Measurements from ENCODE around the gene SLF1. TPM values are rescaled to one million over a fixed set of nuclear protein-coding genes. Genes with fewer than 3 reads are reported as not detected.

Gene SLF1
- total and polyA plus RNA-seq, 9 of the 15 experiments (the other 6 are each of a cell fraction or from before 2014, with no cell fraction given) = 9.8 to 31.1 (median 16.3) TPM

GRCh38 chr5:94705427-94705826 is 87.0 kb downstream of the SLF1 start:
- FAIRE-seq (no peak), ATAC-seq (no peak), DNase-seq (ENCODE audit: extremely low read depth in 1 of 4, low spot score in 3 of 4) (no peak)
- POLR2A ChIA-PET = interaction anchor here (0.7 kb wide), 1 partner anchor 9 kb away, joined by 3 read pairs; no protein-coding TSS in a partner anchor
- intact Hi-C loops (cut with micrococcal nuclease) (no loop called here), in situ Hi-C loops (cut with MboI) (no loop called here)
- no peaks in the 10 kb centered on the region for H3K4me1 ChIP-seq (replicated peaks in 1 of 2; ENCODE audit: control insufficient read depth in 2 of 2, insufficient read depth in 2 of 2, low read length in 2 of 2)
- H3K4me3 ChIP-seq = no peak overlapping the region
- H3K9me3 ChIP-seq (replicated peaks; ENCODE audit: control insufficient read depth, insufficient read depth, low read depth, low read length) = no peaks in the 10 kb centered on the region
- no peaks in the 10 kb centered on the region for H3K79me2 ChIP-seq (ENCODE audit: control insufficient read depth, insufficient read depth, low read length)
- 50% methylated on average over 1 of the region's 1 CpG for WGBS (ENCODE audit: insufficient coverage, low coverage, missing lambda C conversion rate)
- no peak overlapping the region for H2AFZ ChIP-seq (ENCODE audit: low read depth, low read length)
- no peak overlapping the region for H3K4me2 ChIP-seq (ENCODE audit: insufficient read depth, low read length)
- no peaks in the 10 kb centered on the region for H3K9me1 ChIP-seq (ENCODE audit: control insufficient read depth, insufficient read depth, low read length)
- no peaks in the 10 kb centered on the region for H4K20me1 ChIP-seq (replicated peaks; ENCODE audit: control insufficient read depth, insufficient read depth, low read length)
- H3K27ac ChIP-seq (ENCODE audit: extremely low read depth, low read depth, low read length) = no peak overlapping the region
- CTCF ChIA-PET (ENCODE audit: low intra/inter-chr PET ratio) = no interaction called here
- no peaks in the 10 kb centered on the region for H3K27me3 ChIP-seq (ENCODE audit: control insufficient read depth in 2 of 2, insufficient read depth in 2 of 2, low read length in 2 of 2)
- no peak overlapping the region for H3K9ac ChIP-seq (ENCODE audit: insufficient read depth in 1 of 2, low read depth in 2 of 2, low read length in 2 of 2)
- no TSS peak for BruUV-seq (replicated peaks)
- peaks cover 16% of the 10 kb centered on the region; the same call in 1 of the 3 replicates for H3K36me3 ChIP-seq (ENCODE audit: control insufficient read depth, insufficient read depth, low read length)
- TF ChIP-seq PYGO2 (tag; IDR thresholded peaks at IDR 0.05) (no peak), CBX5 (IDR thresholded peaks at IDR 0.05; ENCODE audit: borderline replicate concordance, low read depth) (no peak), STAG1 (CRISPR knock-in tag; IDR thresholded peaks at IDR 0.05; ENCODE audit: borderline replicate concordance) (no peak), MAFK (IDR thresholded peaks at IDR 0.05; ENCODE audit: low read length) (no peak), SOX6 (IDR thresholded peaks at IDR 0.05) (no peak), ZNF12 (CRISPR knock-in tag; IDR thresholded peaks at IDR 0.05) (no peak), ZNF583 (CRISPR knock-in tag; IDR thresholded peaks at IDR 0.05) (no peak), HNRNPUL1 (IDR thresholded peaks at IDR 0.05; ENCODE audit: low read length) (no peak), STAT5A (IDR thresholded peaks at IDR 0.05; ENCODE audit: borderline replicate concordance, low read length) (no peak), THRB (CRISPR knock-in tag; conservative IDR thresholded peaks at IDR 0.05) (no peak), TSHZ1 (CRISPR knock-in tag; IDR thresholded peaks at IDR 0.05) (no peak), E2F8 (IDR thresholded peaks at IDR 0.05; ENCODE audit: low read depth, partially characterized antibody) (no peak), SIX5 (IDR thresholded peaks at IDR 0.05; ENCODE audit: borderline replicate concordance in 1 of 2, insufficient read depth in 1 of 2, low read depth in 1 of 2, low read length in 2 of 2) (no peak), DDX20 (tag; IDR thresholded peaks at IDR 0.05; ENCODE audit: low read depth) (no peak), MBD1 (CRISPR knock-in tag; IDR thresholded peaks at IDR 0.05) (no peak)

All from K562 (cell line).